Transverse colon (tissue), 4 donors: ENCODE data around the gene PPIG.

ENCODE experiments used
- CTCF ChIP-seq, 5 experiments: fragments of 200-600 bp in 3 of 5; fragments of 450-650 bp in 2 of 5; sonication (generic) in 3 of 5; IDR thresholded peaks; 1 replicate in 2 of 5; 2 replicates in 3 of 5; pipeline ENCODE4 v1.5.1; 2016 to 2017; ENCODE audit warnings: antibody characterized with exemption in 5 of 5, inconsistent platforms in 3 of 5, mild to moderate bottlenecking in 2 of 5, moderate library complexity in 1 of 5
- POLR2A ChIP-seq: fragments of 450-650 bp; IDR thresholded peaks from one replicate; pipeline ENCODE4 v1.6.1; 2016; ENCODE audit warnings: antibody characterized with exemption, mild to moderate bottlenecking, moderate library complexity
- POLR2AphosphoS5 ChIP-seq, 3 donors: sonication (generic); formaldehyde crosslinking; IDR thresholded peaks; one replicate each; pipeline ENCODE4 v1.6.1; 2016; ENCODE audit warnings: antibody characterized with exemption in 3 of 3

GRCh38 chr2:169585673-169586072, 1.5 kb downstream of the PPIG start:
- TF ChIP-seq CTCF (IDR thresholded peaks at IDR 0.05) (no peak), POLR2AphosphoS5 (IDR thresholded peaks at IDR 0.05) (no peak), POLR2A (no peak)
